Panc1 (cell line): Measurements from ENCODE around the gene DNAJC27.

Experiments
- CTCF ChIP-seq: fragments of 450-650 bp; IDR thresholded peaks from 2 replicates; pipeline ENCODE4 v1.5.1; 2017; ENCODE audit warnings: mild to moderate bottlenecking
- POLR2AphosphoS5 ChIP-seq: IDR thresholded peaks from 2 replicates; pipeline ENCODE4 v1.6.1; 2012; ENCODE audit warnings: mild to moderate bottlenecking, low read depth, low read length, moderate library complexity
- SIN3A ChIP-seq: IDR thresholded peaks from 2 replicates; pipeline ENCODE4 v1.6.1; 2012; ENCODE audit warnings: low read depth, mild to moderate bottlenecking, low read length, moderate library complexity, borderline replicate concordance; ENCODE audit not compliant: insufficient read depth

- TF ChIP-seq SIN3A (no peak), CTCF (no peak), POLR2AphosphoS5 (no peak)
Observed at GRCh38 chr2:24912986-24913385, 58.8 kb downstream of the DNAJC27 start.
